ENCODE data around the gene TMCO4.

DNA sequence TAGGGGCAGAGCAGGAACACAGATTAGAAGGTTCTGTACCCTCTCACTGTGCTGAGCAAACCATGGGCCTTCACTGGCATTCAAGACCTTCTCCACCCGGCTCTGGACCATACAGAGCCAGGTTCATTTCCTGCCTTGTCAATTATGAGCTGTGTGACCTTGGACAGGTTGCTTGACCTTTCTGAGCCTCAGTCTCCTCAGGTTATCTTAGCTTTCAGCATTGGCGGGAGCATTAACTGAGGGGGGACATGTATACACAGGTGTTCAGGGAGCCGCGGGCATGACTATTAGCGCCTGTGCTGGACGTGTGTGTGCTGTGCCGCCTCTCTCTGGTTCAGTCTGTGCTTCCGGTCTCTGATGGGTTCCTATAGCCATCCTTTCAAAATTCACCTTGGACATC is 102.9 kb downstream of the TMCO4 start:
- TF ChIP-seq CEBPB (IDR thresholded peaks at IDR 0.05) (no peak), NFIC (IDR thresholded peaks at IDR 0.05) (no peak), REST (IDR thresholded peaks at IDR 0.05; ENCODE audit: low read depth) (no peak), MAX (IDR thresholded peaks at IDR 0.05) (no peak), EP300 (IDR thresholded peaks at IDR 0.05; ENCODE audit: borderline replicate concordance) (no peak), TAF1 (IDR thresholded peaks at IDR 0.05; ENCODE audit: low read depth) (no peak), YY1 (IDR thresholded peaks at IDR 0.05; ENCODE audit: low read depth) (no peak)
